Neuronal stem cell (in vitro differentiated cells): ENCODE data around the gene CFAP69.
"Not testable (repeated sequence)": the region's sequence is repeated elsewhere in the genome, so short reads cannot be mapped to it uniquely, and the experiment has no call there.

Experiments used
- DNase-seq: peaks from one replicate; pipeline ENCODE4 v3.0.0-alpha.2; 2013; ENCODE audit warnings: low spot score
- H2AFZ ChIP-seq: one replicate; pipeline ENCODE4 v1.6.1; 2013; ENCODE audit warnings: mild to moderate bottlenecking, low read length, inconsistent platforms
- H2AK5ac ChIP-seq: 2 replicates; pipeline ENCODE4 v1.6.1; 2013; ENCODE audit warnings: low read depth, mild to moderate bottlenecking, inconsistent platforms, low read length, moderate library complexity, mixed read lengths
- H2BK120ac ChIP-seq: 2 replicates; pipeline ENCODE4 v1.6.1; 2013; ENCODE audit warnings: low read depth, mild to moderate bottlenecking, inconsistent platforms, low read length, moderate library complexity, mixed read lengths
- H2BK12ac ChIP-seq: one replicate; pipeline ENCODE4 v1.6.1; 2013; ENCODE audit warnings: low read length, inconsistent platforms
- H2BK15ac ChIP-seq: 2 replicates; pipeline ENCODE4 v1.6.1; 2013; ENCODE audit warnings: mild to moderate bottlenecking, low read length, inconsistent platforms, mixed read lengths
- H2BK5ac ChIP-seq: one replicate; pipeline ENCODE4 v1.6.1; 2013; ENCODE audit warnings: inconsistent platforms, mild to moderate bottlenecking, low read length, moderate library complexity
- H3K14ac ChIP-seq: one replicate; pipeline ENCODE4 v1.6.1; 2013; ENCODE audit warnings: low read length, inconsistent platforms
- H3K18ac ChIP-seq: 2 replicates; pipeline ENCODE4 v1.6.1; 2013; ENCODE audit warnings: low read length, inconsistent platforms
- H3K23ac ChIP-seq: 2 replicates; pipeline ENCODE4 v1.6.1; 2013; ENCODE audit warnings: low read depth, mild to moderate bottlenecking, mixed read lengths, low read length, inconsistent platforms; ENCODE audit not compliant: poor library complexity
- H3K27ac ChIP-seq: replicated peaks from 3 replicates; pipeline ENCODE4 v1.5.1; 2013; ENCODE audit warnings: low read length, inconsistent platforms
- H3K27me3 ChIP-seq, 3 experiments: 2 replicates each; pipeline ENCODE4 v1.6.1; 2013; ENCODE audit warnings: low read length in 3 of 3, mild to moderate bottlenecking in 2 of 3, inconsistent platforms in 1 of 3, low read depth in 1 of 3, mixed read lengths in 1 of 3, moderate library complexity in 1 of 3; ENCODE audit not compliant: control insufficient read depth in 3 of 3, insufficient read depth in 3 of 3
- H3K36me3 ChIP-seq, 2 donors: replicated peaks in 1 of 2; 2 replicates each; pipeline ENCODE4 v1.6.1; 2013; ENCODE audit warnings: low read length in 2 of 2; ENCODE audit not compliant: control insufficient read depth in 2 of 2, insufficient read depth in 2 of 2
- H3K4ac ChIP-seq: 2 replicates; pipeline ENCODE4 v1.6.1; 2013; ENCODE audit warnings: inconsistent platforms, mild to moderate bottlenecking, low read length, moderate library complexity
- H3K4me1 ChIP-seq, 2 donors: 1 replicate in 1 of 2; 2 replicates in 1 of 2; pipeline ENCODE4 v1.6.1; 2013; ENCODE audit warnings: low read length in 2 of 2, low read depth in 1 of 2; ENCODE audit not compliant: control insufficient read depth in 2 of 2, insufficient read depth in 1 of 2
- H3K4me2 ChIP-seq: one replicate; pipeline ENCODE4 v1.6.1; 2013; ENCODE audit warnings: mild to moderate bottlenecking, low read length, inconsistent platforms; ENCODE audit not compliant: insufficient read depth, poor library complexity, severe bottlenecking
- H3K4me3 ChIP-seq, 2 donors: 2 replicates each; pipeline ENCODE4 v1.5.1; 2013; ENCODE audit warnings: low read length in 2 of 2, mild to moderate bottlenecking in 2 of 2, inconsistent platforms in 1 of 2, moderate library complexity in 1 of 2
- H3K79me1 ChIP-seq: one replicate; pipeline ENCODE4 v1.6.1; 2013; ENCODE audit warnings: low read depth, mild to moderate bottlenecking, inconsistent platforms, low read length, moderate library complexity
- H3K9ac ChIP-seq: one replicate; pipeline ENCODE4 v1.6.1; 2013; ENCODE audit warnings: mild to moderate bottlenecking, low read depth, low read length, inconsistent platforms; ENCODE audit not compliant: poor library complexity
- H3K9me3 ChIP-seq, 2 donors: replicated peaks in 1 of 2; 2 replicates each; pipeline versions ENCODE3 to v1.6.1; 2013; ENCODE audit warnings: low read length in 2 of 2, mild to moderate bottlenecking in 2 of 2, inconsistent platforms in 1 of 2, low read depth in 1 of 2, mixed read lengths in 1 of 2, moderate library complexity in 1 of 2; ENCODE audit not compliant: control insufficient read depth in 2 of 2, insufficient read depth in 1 of 2
- H4K8ac ChIP-seq: one replicate; pipeline ENCODE4 v1.6.1; 2013; ENCODE audit warnings: low read depth, mild to moderate bottlenecking, inconsistent platforms, low read length, moderate library complexity
- H4K91ac ChIP-seq: one replicate; pipeline ENCODE4 v1.6.1; 2013; ENCODE audit warnings: low read length, low read depth, mild to moderate bottlenecking, inconsistent platforms; ENCODE audit not compliant: poor library complexity
- WGBS, 2 donors: extraction: QIAGEN DNeasy Blood & Tissue Kit; methylation state at CpG; one replicate each; pipeline ENCODE4 v1.1.7; 2013; ENCODE audit warnings: missing lambda C conversion rate in 2 of 2, mixed read lengths in 1 of 2; ENCODE audit not compliant: insufficient read length in 2 of 2, insufficient replicate concordance in 1 of 2; ENCODE audit errors: extremely low coverage in 2 of 2; 5-methylcytosine and 5-hydroxymethylcytosine counted together

Gene CFAP69

DNA sequence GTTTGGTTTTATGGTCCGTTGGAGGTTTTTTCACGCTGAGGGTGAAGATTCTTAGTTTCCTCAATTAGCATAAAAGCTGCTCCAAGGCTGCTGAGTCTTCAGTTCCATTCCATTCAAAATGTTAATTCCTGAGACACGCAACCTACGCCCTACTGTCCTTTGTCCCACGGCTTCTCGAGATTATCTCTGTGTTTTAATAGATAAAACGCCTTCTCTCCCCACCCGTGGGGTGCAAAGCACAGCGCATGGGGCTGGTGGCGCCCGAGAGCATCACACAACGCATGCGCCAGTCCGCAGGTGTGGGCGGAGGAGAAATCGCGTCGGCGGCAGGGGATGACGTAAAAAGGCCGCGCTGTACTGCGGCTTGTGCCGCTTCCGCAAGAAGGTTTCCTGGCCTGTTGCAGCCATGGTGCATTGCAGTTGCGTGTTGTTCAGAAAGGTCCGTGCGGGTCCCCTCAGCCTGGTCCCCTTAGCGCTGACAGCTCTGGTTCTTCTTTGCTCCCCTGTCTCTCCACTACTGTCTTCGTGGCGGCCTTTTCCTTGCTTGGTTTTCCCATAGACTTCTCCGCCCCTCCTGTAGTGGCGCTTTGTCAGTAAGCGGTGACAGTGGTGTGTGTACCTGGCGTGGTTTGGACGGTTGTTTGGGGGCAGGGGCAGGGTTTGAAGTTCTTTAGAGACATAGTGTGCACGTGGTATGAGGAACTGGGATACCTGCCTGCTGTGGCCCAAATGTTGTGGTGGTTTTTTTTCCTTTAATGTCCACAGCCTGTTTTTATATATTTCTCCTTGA lies 101.6 kb downstream of the CFAP69 start, which contains the start of gene GTPBP10:
Gene GTPBP10 (plus strand): TSS at position 381 of the 790 bp plus-strand sequence. CDS start 26 bp downstream, at position 407.
- Histone ChIP-seq H3K36me3 (no peaks in the 10 kb centered on the region), H3K27me3 (no peaks in the 10 kb centered on the region), H3K9ac (no peak within 1 kb of the TSS), H2BK12ac (no peak within 1 kb of the TSS), H3K9me3 (no peaks in the 10 kb centered on the region), H4K91ac (no peak within 1 kb of the TSS), H3K27ac (no peak within 1 kb of the TSS), H3K18ac (no peak within 1 kb of the TSS), H2BK120ac (no peak within 1 kb of the TSS), H2BK5ac (no peak within 1 kb of the TSS), H2AK5ac (no peak within 1 kb of the TSS), H4K8ac (no peak within 1 kb of the TSS), H3K4me1 (peaks cover 0 to 3% of the 10 kb centered on the region in 2 donors), H2AFZ (peak within 1 kb of the TSS; percentile 97), H3K4me3 (peak within 1 kb of the TSS; percentile 93 to 94), H3K79me1 (no peaks in the 10 kb centered on the region), H2BK15ac (no peak within 1 kb of the TSS), H3K14ac (no peak within 1 kb of the TSS), H3K23ac (no peak within 1 kb of the TSS), H3K4me2 (peak within 1 kb of the TSS; percentile 60), H3K4ac (no peak within 1 kb of the TSS)
- no CpG with 5 or more reads among the region's 37 CpGs for WGBS, 2 donors
- peak; percentile 89 for DNase-seq

DNA sequence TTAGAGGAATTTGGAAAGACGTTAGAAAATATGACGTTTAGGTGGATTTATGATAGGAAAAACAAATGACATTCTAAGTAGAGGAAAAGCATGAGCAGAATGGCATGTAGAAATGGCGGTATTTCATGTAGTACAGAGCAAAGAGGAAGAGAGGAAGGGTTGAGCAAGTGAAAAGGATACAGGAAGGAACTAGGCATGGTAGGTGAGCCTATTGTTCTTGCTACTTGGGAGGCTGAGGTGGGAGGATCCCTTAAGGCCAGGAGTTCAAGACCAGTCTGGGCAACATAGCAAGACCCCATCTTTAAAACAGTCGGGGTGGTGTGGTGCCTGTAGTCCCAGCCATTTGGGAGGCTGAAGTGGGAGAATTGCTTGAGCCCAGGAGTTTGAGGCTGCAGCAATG lies 102.8 kb downstream of the CFAP69 start:
- Histone ChIP-seq H3K27me3 (no peaks in the 10 kb centered on the region), H2BK5ac (no peak overlapping the region), H3K79me1 (no peaks in the 10 kb centered on the region), H3K4me1 (peaks cover 0 to 3% of the 10 kb centered on the region in 2 donors), H4K91ac (no peak overlapping the region), H3K18ac (no peak overlapping the region), H3K4ac (no peak overlapping the region), H3K9ac (no peak overlapping the region), H3K36me3 (peaks cover 0 to 1% of the 10 kb centered on the region in 2 donors), H2BK120ac (no peak overlapping the region), H3K27ac (no peak overlapping the region), H3K4me3 (peak overlapping the region; percentile 24 to 93), H3K23ac (no peak overlapping the region), H3K9me3 (no peaks in the 10 kb centered on the region), H3K14ac (no peak overlapping the region), H2AK5ac (no peak overlapping the region), H3K4me2 (no peak overlapping the region), H2AFZ (no peak overlapping the region), H2BK15ac (no peak overlapping the region), H2BK12ac (no peak overlapping the region), H4K8ac (no peak overlapping the region)
- WGBS, 2 donors: 100% methylated on average over 2 of the region's 4 CpGs
- no peak for DNase-seq

DNA sequence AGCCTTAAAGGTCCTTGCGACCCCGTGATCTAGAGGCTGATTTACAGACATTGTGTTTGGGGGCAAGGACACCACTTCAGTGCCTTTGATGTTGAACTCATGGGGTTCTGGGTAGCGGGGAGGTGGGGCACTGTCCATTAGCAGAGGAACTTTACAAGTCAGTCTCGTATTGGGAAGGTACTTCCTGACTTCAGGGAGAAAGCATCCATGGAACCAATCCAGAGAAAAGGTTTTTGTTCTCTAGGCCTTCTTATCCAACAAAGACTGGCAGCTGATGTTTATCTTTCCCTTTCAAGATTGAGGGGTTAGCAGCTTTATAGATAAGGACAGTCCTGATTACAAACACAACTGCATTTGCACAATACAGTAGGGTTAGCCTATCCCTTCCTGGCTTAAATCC lies 104.3 kb downstream of the CFAP69 start:
- H3K4me2 ChIP-seq: no peak overlapping the region
- H3K4me3 ChIP-seq: no peak overlapping the region
- no peaks in the 10 kb centered on the region for H3K9me3 ChIP-seq
- no peak overlapping the region for H3K27ac ChIP-seq
- no peak overlapping the region for H3K9ac ChIP-seq
- H4K91ac ChIP-seq: no peak overlapping the region
- H2AFZ ChIP-seq: no peak overlapping the region
- H2BK12ac ChIP-seq: no peak overlapping the region
- H3K14ac ChIP-seq: no peak overlapping the region
- no peak overlapping the region for H3K23ac ChIP-seq
- no peak overlapping the region for H3K18ac ChIP-seq
- no CpG with 5 or more reads among the region's 4 CpGs for WGBS, 2 donors
- no peak overlapping the region for H2BK15ac ChIP-seq
- no peaks in the 10 kb centered on the region for H3K79me1 ChIP-seq
- H2BK5ac ChIP-seq: no peak overlapping the region
- peaks cover 1 to 6% of the 10 kb centered on the region in 2 donors for H3K36me3 ChIP-seq
- no peak overlapping the region for H4K8ac ChIP-seq
- H2BK120ac ChIP-seq: no peak overlapping the region
- no peaks in the 10 kb centered on the region for H3K27me3 ChIP-seq
- peaks cover 0 to 3% of the 10 kb centered on the region in 2 donors for H3K4me1 ChIP-seq
- no peak overlapping the region for H2AK5ac ChIP-seq
- H3K4ac ChIP-seq: no peak overlapping the region
- DNase-seq: no peak

DNA sequence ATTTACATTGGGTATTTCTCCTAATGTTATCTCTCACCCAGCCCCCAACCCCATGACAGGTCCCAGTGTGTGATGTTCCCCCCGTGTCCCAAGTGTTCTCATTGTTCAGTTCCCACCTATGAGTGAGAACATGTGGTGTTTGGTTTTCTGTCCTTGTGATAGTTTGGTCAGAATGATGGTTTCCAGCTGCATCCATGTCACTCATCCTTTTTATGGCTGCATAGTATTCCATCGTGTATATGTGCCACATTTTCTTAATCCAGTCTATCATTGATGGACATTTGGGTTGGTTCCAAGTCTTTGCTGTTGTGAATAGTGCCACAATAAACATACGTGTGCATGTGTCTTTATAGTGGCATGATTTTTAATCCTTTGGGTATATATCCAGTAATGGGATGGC lies 105.1 kb downstream of the CFAP69 start:
- not testable (repeated sequence) for H4K8ac ChIP-seq, H3K23ac ChIP-seq, H3K4me1 ChIP-seq, H2AK5ac ChIP-seq, H3K27ac ChIP-seq, H2BK5ac ChIP-seq, H2AFZ ChIP-seq, H2BK15ac ChIP-seq, H3K9ac ChIP-seq, DNase-seq, H3K4me3 ChIP-seq, H3K79me1 ChIP-seq, H3K18ac ChIP-seq, H3K9me3 ChIP-seq, H2BK120ac ChIP-seq, H4K91ac ChIP-seq, H2BK12ac ChIP-seq, H3K14ac ChIP-seq, H3K4ac ChIP-seq, H3K4me2 ChIP-seq, H3K27me3 ChIP-seq
- no CpG with 5 or more reads among the region's 3 CpGs for WGBS, 2 donors
- H3K36me3 ChIP-seq: peaks cover 1 to 13% of the 10 kb centered on the region in 2 donors
